NCI-H1105 treated with DMSO at 0.1 percent for 48 hours (cell line): ENCODE measurements around the gene KLHL18.
"Not testable (repeated sequence)": the region's sequence is repeated elsewhere in the genome, so short reads cannot be mapped to it uniquely, and the experiment has no call there.

Source experiments
- DNase-seq: peaks from one replicate; lab custom pipeline; 2025; lab: John Stamatoyannopoulos, UW

KLHL18 gene

GRCh38 chr3:47282424-47283192 lies at the start of gene KLHL18, which contains the start of gene KIF9:
TSS of gene KLHL18 (plus strand) at chr3:47282944. CDS start at chr3:47282966, 22 bp downstream.
TSS of gene KIF9 (minus strand) at chr3:47282799. CDS start at chr3:47277374, 5,425 bp downstream.
- DNase-seq, result peak; percentile 88

GRCh38 chr3:47238017-47238416 lies 44.7 kb upstream of the KLHL18 start:
- DNase-seq, result no peak

GRCh38 chr3:47239929-47240328 lies 42.8 kb upstream of the KLHL18 start:
- DNase-seq, result no peak

GRCh38 chr3:47243419-47244147 lies 39.2 kb upstream of the KLHL18 start:
- no peak for DNase-seq

- DNase-seq, result no peak
Measured at GRCh38 chr3:47244531-47245100, 38.1 kb upstream of the KLHL18 start.

- no peak for DNase-seq
Measured at GRCh38 chr3:47245271-47245670, 37.5 kb upstream of the KLHL18 start.

GRCh38 chr3:47247131-47248064 lies 35.3 kb upstream of the KLHL18 start:
- DNase-seq, result no peak

- no peak for DNase-seq
Measured at GRCh38 chr3:47250309-47251060, 32.3 kb upstream of the KLHL18 start.

GRCh38 chr3:47251085-47251484 lies 31.7 kb upstream of the KLHL18 start:
- DNase-seq, result not testable (repeated sequence)

GRCh38 chr3:47251689-47252088 lies 31.1 kb upstream of the KLHL18 start:
- no peak for DNase-seq

- DNase-seq, result not testable (repeated sequence)
Measured at GRCh38 chr3:47256331-47256730, 26.4 kb upstream of the KLHL18 start.

- no peak for DNase-seq
Measured at GRCh38 chr3:47259114-47259513, 23.6 kb upstream of the KLHL18 start.

- DNase-seq, result no peak
Measured at GRCh38 chr3:47260605-47261004, 22.1 kb upstream of the KLHL18 start.

- DNase-seq, result no peak
Measured at GRCh38 chr3:47261301-47261700, 21.4 kb upstream of the KLHL18 start.

GRCh38 chr3:47265008-47265407 lies 17.7 kb upstream of the KLHL18 start:
- DNase-seq, result no peak

- no peak for DNase-seq
Measured at GRCh38 chr3:47265725-47266428, 16.9 kb upstream of the KLHL18 start.

GRCh38 chr3:47266709-47267489 lies 15.8 kb upstream of the KLHL18 start:
- DNase-seq, result no peak

GRCh38 chr3:47267490-47267824 lies 15.3 kb upstream of the KLHL18 start:
- DNase-seq, result no peak

- no peak for DNase-seq
Measured at GRCh38 chr3:47270526-47270925, 12.2 kb upstream of the KLHL18 start.

GRCh38 chr3:47273564-47273963 lies 9.2 kb upstream of the KLHL18 start:
- DNase-seq, result no peak
